C4-2B (cell line): ENCODE measurements around the gene ZFX.

Experiments
- H3K27ac ChIP-seq: fragments of 450-650 bp; 2 replicates; pipeline ENCODE4 v1.5.1; 2017
- CTCF ChIP-seq: fragments of 450-650 bp; conservative IDR thresholded peaks from 2 replicates; pipeline ENCODE4 v1.5.1; 2017; ENCODE audit warnings: mild to moderate bottlenecking
- ZFX ChIP-seq: fragments of 450-650 bp; IDR thresholded peaks from 2 replicates; pipeline ENCODE4 v1.6.1; 2017

Gene ZFX

DNA sequence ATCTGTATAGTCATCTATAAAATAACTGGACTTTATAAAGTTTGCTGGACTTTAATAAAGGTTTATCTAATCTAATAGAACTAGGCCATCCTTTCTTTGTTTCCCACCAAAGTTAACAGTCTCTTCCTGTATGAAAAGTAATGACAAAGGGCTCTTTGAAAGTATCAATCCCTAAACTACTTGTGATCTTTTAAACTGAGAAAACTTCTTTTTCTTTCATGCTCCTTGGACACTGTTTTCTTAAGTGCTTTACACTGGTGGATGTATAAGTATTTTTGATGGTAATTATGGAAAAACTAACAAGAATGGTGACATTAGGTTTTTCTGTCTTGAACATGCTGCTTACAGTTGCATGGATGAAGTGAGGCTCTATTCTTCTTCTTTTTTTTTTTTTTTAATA is 2.4 kb upstream of the ZFX start:
- H3K27ac ChIP-seq: no peak overlapping the region; the same call in 1 of the 2 replicates

GRCh38 chrX:24148121-24148520 is 1.4 kb upstream of the ZFX start:
- H3K27ac ChIP-seq: peak overlapping the region; percentile 20; the same call in 1 of the 2 replicates
- TF ChIP-seq ZFX: no peak
- no peak for TF ChIP-seq CTCF

More for the DNA sequence above, 2.4 kb upstream of the ZFX start:
- no peak for TF ChIP-seq ZFX
- no peak for TF ChIP-seq CTCF

DNA sequence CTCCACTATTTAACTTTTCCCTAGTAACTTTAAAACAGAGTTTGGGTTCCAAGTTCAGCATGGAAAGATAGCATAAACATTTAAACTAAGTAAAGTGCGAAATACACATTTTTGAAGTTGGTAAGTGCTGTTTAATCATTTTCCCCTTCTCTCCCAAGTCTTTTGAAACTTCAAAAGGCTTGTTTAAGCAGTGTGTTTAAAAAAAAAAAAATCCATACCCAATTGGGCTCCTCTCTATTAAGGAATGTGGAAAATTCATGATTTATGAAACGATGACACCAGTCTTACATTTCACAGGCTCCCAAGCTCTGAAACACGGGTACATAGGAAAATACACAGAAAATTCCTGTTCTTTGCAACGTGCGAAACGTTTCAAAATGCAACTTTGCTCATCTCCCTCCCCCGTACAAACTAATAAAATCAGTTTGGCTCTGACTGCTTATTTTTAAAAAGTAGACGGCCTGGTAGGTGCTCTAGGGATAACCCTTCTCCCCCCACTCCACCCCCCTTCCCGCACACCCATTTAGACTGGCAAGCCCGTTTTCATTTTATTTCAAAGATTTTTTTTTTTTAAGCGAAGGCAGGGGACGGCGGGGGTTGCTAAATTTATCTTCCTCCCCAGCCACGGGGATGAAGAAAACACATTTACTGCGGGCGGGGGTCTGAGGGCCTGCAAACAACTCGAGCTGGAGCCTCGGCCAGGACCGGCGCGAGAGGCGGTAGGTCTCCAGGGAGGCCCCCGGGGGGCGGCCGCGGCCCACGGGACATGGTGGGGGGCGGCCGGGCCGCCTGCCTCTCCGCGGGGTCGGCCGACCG is 786 bp upstream of the ZFX start:
- TF ChIP-seq CTCF: no peak
- no peak for TF ChIP-seq ZFX
- peak overlapping the region; percentile 98 for H3K27ac ChIP-seq

DNA sequence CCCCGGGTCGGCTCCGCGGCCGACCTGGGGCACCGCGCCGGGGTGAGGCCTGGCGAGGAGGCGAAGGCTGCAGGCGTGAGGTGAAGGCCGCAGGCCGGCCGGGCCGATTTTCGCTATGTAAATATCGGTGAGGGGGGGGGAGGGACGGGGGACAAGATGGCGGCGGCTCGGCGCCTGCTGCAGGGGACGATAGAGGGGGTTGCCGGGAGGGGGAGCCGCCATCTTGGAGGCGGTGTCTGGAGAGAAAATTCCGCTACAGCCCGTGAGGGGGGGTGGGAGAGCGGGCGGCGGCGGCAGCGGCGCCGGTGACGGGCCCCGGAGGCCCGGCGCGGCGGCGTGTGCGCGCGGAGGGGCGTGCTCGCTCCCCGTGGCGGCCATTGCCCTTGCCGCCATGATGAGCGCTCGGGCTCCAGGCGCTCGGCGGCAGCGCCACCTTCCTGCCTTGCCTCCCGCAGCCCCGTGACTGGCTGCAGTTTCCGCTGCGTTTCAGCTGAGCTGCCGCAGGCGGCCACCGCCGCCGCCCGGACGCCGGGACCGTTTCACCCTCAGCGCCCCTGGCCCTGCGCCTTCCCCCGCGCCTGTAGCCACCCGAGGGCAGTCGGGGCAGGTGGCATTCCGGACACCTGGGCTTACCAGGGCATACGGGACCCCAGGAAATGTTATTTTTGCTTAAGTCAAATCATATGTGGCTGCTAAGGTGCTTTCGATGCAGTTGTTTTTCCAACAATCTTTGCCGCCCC is 692 bp downstream of the ZFX start:
- H3K27ac ChIP-seq: peak overlapping the region; percentile 98
- TF ChIP-seq ZFX (no peak; the same call in 1 of the 2 replicates), CTCF (peak; percentile 47)

DNA sequence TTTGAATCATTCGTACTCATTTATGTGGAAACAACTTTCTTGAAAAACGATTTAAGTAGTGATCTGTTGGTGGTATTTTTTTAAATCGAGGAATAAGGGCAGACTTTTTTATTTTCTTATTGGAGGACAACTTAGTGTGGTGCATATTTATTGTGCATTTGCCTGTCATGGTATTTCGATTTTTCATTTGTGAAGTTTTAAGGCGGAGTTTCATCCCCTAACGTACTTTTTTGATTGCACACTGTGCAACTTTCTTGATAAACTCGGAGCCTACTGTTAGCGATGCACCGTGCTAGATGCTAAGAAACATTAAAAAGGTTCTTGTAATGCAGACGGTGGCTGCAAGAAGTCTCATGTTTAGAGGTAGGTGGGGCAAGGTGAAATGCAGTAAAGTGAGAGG is 1.4 kb downstream of the ZFX start:
- no peak for TF ChIP-seq CTCF
- TF ChIP-seq ZFX: no peak
- peak overlapping the region; percentile 98 for H3K27ac ChIP-seq

- H3K27ac ChIP-seq: peak overlapping the region; percentile 98
- TF ChIP-seq CTCF (no peak), ZFX (no peak)
Observed at GRCh38 chrX:24151513-24151912, 2.0 kb downstream of the ZFX start.

GRCh38 chrX:24153178-24153795 is 3.8 kb downstream of the ZFX start:
- H3K27ac ChIP-seq: peak overlapping the region; percentile 68
- TF ChIP-seq ZFX (no peak), CTCF (no peak)
